ENCODE measurements around the gene ST3GAL3.
A peak's percentile ranks its signal among the peaks of the same experiment; 100 is the strongest.

ST3GAL3 gene

GRCh38 chr1:43969746-43970466 is 262.6 kb downstream of the ST3GAL3 start, which contains the start of gene DPH2:
DPH2 (plus strand) TSS chr1:43970010; CDS start chr1:43970176, 166 bp downstream.
- DNase-seq: peak; percentile 96 to 99

DNA sequence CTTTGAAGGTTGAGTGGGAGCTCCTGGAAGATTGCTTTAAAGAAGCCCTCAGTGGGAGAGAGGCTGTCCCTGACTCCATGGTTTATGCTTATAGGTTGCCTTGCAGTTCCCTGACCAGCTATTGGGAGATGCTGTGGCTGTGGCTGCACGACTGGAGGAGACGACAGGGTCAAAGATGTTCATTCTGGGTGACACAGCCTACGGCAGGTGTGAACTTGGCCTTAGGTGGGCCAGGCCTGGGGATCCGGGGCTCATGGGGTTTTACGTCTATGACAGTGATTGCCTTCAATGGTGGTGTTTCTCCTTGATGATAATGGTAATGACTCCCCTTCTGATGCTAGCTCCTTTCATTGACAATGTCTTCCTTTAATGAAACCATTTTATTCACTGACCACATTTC is 263.2 kb downstream of the ST3GAL3 start:
- DNase-seq: no peak

- DNase-seq: no peak
Measured at GRCh38 chr1:43970911-43971310, 263.6 kb downstream of the ST3GAL3 start.

DNA sequence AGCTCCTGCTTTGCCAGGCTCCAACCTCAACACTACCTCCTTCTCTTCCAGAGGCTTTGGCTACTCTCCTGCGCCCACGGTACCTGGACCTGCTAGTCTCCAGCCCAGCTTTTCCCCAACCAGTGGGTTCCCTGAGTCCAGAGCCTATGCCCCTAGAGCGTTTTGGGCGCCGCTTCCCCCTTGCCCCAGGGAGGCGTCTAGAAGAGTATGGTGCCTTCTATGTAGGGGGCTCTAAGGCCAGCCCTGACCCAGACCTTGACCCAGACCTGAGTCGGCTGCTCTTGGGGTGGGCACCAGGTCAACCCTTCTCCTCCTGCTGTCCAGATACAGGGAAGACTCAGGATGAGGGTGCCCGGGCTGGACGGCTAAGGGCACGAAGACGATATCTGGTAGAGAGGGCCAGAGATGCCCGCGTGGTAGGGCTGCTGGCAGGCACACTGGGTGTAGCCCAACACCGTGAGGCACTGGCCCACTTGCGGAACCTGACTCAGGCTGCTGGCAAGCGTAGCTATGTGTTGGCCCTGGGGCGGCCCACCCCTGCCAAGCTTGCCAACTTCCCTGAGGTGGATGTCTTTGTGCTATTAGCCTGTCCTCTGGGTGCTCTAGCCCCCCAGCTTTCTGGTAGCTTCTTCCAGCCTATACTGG is 264.1 kb downstream of the ST3GAL3 start:
- DNase-seq: no peak

DNA sequence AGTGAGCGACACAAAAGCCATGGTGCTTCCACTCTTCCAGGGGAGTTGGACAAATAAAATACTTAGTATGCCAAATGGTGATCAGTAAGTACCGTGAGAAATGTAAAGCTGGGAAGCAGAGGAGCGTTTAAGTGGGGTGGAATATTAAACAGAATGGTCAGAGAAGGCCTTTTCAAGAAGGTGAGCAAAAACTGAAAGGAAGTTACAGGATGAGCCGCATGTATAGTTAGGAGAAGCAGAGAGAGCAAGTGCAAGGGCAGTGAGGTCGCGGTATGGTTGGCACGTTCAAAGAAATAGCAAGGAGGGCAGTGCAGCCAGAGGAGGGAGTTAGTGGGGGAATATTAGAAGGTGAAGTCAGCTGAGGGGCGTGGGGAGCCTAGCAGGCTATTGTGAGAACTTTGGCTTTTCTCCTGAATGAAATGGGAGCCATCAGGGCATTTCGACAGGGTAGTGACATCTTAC is 266.7 kb downstream of the ST3GAL3 start:
- no peak for DNase-seq

GRCh38 chr1:43974443-43975248 is 267.3 kb downstream of the ST3GAL3 start, which contains the start of gene ATP6V0B:
ATP6V0B (plus strand) TSS chr1:43974960; CDS start chr1:43975041, 81 bp downstream.
- peak; percentile 95 to 98 for DNase-seq

DNA sequence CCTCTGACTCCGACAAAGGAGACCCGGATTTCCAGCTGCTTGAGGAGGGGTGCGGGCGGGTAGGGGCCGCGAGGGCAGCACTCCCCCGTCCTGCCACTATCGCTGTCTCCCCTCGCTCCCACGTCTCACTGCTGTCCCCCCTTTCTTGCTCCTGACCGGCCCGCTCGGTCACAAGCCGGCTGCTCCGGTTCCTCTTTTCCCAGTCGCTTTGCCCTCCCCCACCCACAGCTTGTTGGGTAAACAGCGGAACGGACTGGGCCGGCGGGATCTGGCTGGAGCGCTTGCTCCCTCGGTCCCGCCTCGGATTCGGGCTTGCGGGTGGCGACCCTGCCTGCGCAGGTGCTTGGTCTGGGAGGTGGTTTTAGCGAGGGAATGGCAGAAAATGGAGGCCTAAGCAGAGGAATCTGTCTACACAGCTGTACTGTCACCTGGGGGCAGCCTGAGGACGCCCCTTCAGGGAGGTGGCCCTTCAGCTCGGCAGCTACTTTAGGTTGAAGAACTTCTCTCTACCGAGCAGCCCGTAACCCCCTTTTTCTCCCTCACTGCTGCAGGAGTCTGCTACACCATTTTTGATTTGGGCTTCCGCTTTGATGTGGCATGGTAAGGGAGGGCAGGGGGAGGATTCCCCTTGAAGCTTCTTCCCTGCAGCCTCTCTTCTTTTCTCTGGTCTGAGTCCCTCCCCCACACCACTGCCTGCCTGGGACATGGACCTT is 268.1 kb downstream of the ST3GAL3 start:
- no peak for DNase-seq

- no peak for DNase-seq
Measured at GRCh38 chr1:43976045-43976444, 268.7 kb downstream of the ST3GAL3 start.

GRCh38 chr1:43976890-43977289 is 269.6 kb downstream of the ST3GAL3 start:
- DNase-seq: no peak

DNA sequence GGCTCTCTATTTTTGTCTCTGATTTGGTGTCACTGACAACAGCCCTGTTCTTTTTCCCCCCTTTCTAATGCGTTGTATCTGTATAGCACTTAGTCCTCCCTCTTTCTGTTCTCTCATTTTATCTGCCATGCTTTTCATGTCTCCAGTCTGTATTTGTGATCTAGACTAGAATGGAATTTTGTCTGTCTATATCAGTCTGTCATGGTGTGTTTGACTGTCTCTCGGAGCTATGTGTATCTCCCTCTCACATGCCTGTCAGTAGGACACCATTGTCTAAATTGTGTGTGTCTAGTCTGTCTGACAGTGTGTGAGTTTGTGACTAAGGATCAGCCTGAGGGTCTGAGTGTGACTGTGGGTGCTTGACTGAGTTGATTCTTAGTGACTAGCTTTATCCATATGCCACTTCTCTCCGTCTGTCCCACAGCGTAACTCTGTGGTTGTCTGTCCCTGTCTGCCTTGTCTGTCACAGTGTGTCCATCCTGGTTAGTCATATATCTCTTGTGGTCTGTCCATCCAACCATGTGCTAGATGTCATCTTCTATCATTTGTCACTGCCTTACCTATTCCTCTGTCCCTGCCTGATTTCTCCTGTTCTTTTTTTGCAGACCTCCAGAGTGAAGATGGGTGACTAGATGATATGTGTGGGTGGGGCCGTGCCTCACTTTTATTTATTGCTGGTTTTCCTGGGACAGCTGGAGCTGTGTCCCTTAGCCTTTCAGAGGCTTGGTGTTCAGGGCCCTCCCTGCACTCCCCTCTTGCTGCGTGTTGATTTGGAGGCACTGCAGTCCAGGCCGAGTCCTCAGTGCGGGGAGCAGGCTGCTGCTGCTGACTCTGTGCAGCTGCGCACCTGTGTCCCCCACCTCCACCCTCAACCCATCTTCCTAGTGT is 270.3 kb downstream of the ST3GAL3 start:
- DNase-seq: no peak

GRCh38 chr1:43978264-43978550 is 270.9 kb downstream of the ST3GAL3 start:
- no peak for DNase-seq

DNA sequence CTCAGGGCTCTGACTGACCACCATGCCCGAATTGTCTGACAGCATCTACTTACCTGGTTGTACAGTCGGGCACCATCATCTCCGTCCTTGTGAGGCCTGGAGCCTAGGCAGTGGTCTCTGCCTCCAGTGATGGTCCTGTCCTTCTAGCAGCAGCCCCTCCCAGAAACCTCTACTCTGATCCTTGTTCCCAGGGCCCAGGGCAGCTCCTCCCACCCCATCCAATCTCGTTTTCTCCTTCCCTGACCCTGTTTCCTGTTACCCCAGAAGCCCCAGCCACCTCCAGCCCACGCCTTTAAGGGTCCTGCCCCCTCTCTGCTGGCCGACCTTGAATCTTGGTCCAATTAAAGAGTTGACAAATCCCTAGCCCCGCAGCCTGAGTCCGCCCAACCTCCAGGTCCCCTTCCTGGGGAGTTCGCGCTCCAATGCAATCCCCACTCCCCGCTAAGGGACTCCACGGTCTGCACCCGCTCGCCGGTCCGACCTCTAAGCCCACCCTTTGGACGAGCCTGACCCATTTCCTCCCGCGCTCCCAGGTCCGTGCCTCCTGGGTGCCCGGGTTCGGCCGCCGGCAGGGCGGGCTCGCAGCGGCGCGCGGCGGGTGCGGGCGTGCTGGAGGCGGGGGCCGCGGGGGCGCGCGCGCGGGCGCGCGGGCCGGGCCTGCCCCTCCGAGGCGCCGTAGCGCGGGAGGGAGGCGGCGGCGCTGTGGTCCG is 271.4 kb downstream of the ST3GAL3 start, which contains the start of gene B4GALT2:
Gene B4GALT2, plus strand, starts transcription at position 660 of the 710 bp plus-strand sequence. CDS start 1,951 bp downstream, outside the sequence.
- peak in 1 of 2 experiments; percentile 50 for DNase-seq

DNA sequence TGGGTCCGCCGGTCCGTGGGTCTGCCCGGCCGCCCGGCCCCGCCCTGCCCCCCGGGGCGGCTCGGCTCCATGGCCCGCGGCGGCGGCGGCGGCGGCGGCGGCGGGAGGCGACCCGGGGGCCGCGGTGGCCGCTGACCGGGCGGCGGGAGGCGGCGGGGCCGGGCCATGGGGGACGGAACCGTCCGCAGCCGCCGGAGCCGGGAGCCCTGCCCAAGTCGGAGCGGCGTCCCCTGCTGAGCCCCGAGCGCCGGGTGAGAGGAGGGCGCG is 271.9 kb downstream of the ST3GAL3 start:
- no peak for DNase-seq

- peak in 1 of 2 experiments; percentile 28 for DNase-seq
Measured at GRCh38 chr1:43979528-43980254, 272.4 kb downstream of the ST3GAL3 start.

- no peak for DNase-seq
Measured at GRCh38 chr1:43980255-43981134, 273.2 kb downstream of the ST3GAL3 start.
